NCI-H1417 (cell line): ENCODE measurements around the gene NME4.

Source experiments
- DNase-seq, 3 experiments: peaks; one replicate each; lab custom pipeline; 2025; lab: John Stamatoyannopoulos, UW

The NME4 gene

DNA sequence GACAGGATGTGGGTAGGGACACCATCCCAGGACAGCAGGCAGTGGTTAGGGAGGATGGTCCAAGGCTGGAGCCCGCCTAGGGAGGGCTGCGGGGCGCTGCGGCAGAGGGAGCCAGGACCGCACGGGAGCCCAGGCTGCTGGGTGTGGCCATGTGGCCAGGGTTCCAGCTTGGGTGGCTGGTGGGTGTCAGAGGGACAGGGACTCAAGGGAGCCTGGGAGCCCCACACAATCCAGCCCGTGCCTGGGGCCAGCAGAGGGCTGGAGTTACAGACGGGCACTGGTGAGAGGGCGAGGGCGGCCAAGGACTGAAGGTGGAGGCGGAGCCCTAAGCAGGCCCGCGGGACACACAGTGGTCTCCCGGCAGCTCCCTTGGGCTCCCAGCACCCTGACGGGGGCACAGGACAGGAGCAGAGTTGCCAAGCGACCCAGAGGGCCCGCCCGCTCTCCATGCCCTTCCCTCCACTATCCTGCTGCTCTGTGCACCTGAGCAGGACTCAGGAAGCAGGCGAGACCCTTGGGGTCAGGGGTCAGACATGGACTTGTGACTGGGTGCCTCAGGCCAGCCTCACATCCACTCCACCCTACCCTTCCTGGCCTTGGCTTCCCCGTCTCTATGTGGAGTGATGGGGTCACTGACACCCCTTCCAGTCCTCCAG is 33.8 kb upstream of the NME4 start:
- peak in 1 of 3 experiments; percentile 25 for DNase-seq

DNA sequence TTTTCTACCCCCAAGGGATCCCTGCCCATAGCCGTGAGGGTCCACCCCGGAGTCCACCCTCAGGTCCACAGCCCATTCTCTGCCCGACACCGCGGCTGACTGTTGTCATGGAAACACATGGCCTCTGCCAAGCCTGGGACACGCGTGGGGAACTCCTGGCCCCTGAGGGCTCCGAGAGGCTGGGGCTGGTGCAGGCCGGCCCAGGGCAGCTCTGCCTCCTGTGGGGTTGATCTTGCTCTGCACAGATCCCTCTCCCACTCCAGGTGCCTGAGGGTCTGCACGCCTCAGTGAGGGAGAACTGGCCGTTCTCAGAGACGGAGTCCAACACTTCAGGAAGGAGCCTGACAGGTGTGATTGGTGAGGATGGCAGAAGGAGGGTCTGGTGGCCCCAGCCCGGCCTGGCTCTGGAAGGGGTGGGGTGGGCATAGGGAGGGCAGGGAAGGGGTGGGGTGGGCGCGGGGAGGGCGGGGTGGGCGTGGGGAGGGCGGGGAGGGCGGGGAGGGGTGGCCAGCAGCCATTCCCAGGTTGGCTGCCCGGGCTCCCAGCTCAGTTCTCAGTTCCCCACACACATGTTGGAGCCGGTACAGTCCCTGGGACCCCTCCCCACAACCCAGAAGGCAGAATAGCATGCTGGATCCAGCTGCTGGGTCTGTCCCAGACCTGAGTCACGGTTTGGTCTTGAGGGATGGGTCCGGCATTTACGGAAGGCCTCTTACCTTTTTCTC is 33.1 kb upstream of the NME4 start:
- peak in 1 of 3 experiments; percentile 25 for DNase-seq

DNA sequence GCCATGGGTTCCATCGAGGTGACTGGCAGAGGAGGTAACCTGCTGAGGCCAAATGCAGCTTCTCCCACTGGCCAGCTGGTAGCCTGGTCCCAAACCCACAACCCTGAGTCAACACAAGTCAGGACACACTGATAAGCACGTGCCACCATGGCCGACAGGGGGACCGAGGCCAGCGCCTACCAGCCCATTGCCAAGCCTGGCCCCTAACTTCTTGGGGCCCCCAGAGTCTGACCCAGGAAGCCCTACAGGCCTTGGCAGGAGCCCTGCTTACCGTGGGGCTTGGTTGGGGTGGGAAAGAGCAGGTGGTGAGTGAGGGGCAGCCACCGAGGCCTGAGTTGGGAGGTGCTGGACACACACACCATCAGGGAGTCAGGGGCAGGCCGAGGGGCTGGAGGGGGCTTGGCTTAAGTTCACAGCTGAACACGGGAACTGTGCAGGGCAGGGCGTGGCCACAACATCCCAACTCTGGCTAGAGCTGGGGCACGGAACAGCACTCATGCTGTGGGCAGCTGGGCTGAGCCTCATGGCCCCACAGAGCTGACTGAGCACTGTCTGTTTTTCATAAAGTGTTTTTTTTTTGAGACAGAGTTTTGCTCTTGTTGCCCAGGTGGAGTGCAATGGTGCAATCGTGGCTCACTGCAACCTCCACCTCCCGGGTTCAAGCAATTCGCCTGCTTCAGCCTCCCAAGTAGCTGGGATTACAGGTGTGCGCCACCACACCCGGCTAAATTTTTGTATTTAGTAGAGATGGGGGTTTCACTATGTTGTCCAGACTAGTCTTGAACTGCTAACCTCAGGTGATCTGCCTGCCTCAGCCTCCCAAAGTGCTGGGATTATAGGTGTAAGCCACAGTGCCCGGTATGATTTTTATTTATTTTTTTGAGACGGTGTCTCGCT is 32.2 kb upstream of the NME4 start:
- no peak for DNase-seq

DNA sequence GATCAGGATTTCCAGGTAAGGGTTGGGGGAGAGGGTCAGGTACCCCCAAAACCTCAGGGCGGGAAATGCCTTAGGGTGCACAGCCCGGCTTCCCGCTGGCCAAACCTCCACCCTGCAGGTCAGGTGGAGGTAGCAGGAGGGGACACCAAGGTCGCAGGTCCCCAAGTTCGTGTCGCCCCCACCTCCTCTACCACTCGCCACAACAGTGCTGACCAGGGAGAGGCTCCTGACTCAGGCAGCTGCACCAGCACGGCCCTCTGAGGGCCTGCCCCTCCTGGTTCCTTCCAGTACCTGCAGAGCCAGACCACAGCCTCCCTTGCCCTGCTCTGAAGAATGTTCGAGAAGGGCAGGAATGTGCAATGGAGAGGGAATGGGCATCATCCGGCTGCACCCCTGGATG is 30.5 kb upstream of the NME4 start:
- no peak for DNase-seq

DNA sequence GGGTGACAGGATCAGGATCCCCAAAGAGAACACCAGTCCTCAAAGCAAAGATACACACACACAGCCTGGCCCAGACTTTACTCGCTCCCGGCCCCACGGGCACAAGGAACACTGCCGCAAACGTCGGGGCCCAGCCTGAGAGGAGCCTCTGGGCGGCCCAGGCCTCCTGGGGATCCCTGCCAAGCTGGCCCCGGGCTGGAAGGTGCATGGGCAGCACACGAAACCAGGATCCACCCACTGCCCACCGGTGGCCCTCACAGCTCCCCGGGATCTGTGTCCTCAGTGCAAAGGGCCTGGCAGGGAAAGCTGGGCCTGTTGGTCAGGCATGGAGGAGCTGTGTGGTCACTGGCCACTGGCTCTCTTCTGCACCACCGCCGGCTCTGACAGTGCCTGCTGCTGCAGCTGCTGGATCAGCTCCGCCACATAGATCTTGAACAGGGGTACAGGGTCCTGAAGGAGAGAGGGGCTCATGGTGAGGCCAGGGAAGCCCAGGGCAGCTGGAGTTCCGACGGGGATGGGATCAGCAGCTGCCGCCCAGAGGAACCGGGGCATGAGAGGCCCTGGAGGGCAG is 29.6 kb upstream of the NME4 start:
- DNase-seq: no peak

DNA sequence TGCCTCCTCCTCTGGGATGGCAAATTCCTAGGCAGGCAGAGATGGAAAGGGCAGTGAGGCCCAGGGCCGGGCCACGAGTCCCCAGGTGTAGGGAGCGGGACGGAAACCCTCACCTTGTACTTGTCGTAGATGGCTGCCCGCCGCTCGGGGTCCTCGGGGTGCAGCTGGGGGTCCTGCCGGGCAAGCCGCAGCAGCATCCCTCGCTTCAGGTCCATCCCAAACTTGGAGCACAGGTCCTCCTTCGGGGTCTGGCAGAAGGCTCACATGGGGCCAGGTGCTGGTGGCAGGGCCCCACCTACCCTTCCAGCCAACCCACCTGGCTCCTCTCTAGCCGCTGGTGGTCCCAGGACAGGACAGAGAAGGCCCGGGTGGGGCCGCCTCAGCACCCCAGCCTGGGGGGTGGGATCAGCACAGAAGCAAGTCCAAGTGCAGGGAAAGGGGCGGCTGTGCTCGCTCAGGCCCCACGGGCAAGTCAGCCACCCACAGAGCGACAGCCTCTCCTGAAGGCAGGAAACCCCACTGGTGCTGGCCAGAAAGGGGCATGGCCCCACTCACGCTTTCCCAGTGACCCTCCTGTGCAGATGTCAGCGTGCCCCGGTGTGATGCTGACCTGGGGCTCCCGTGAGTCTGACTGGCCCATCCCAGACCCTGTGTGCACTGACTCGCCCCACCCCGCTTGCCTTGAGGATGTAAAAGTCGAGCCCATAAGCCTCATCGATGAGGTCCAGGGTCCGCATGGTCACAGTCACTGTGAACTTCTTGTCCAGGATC is 28.4 kb upstream of the NME4 start:
- DNase-seq: no peak

DNA sequence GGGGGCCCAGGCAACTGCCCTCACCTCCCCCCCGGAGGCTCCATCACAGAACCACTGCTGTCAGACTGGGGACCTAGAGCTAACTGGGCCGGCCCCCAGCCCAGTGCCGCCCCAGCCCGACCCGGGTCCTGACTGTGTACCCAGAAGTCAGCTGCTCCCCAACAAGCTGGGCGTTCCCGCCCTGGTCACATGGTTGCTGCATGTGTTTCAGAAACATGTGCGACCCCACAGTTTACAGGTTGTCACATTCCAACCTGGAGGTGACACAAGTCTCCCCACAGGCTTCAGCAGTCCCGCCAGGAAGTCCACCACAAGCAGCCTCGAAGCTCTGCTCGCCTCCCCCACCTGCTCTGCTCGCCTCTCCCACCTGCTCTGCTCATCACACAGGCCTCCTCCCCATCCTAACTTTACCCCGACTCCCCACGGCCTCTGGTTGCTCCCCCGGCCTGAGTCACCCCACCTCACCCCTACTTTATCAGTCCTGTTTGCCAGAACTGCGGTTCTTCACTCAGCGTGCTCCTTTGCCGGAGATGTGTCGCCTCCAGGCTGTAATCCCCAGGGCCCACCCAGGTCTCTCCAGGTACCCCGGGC is 27.6 kb upstream of the NME4 start:
- no peak for DNase-seq

DNA sequence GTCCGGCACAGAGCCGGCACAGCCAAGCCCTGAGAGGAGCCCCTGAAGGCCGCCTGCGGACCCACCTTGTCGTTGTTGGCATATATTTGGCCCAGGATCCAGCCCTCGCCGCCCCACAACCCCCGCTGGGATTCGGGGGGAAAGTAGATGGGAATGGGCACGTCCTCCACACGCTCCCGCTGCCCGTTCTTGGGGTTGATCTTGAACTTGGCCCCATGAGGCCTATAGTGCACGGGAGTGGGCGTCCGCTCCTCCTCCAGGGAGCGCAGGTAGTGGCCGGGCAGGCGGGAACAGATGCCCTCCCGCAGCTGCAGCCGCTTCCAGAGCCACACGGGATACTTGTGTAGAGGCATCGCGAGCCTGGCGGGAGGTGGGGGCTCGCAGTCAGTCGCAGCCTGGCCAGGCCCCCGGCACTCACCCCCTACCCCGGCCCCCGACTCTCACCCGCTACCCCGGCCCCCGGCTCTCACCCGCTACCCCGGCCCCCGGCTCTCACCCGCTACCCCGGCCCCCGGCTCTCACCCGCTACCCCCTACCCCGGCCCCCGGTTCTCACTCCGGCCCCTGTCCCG is 27.0 kb upstream of the NME4 start:
- no peak for DNase-seq

DNA sequence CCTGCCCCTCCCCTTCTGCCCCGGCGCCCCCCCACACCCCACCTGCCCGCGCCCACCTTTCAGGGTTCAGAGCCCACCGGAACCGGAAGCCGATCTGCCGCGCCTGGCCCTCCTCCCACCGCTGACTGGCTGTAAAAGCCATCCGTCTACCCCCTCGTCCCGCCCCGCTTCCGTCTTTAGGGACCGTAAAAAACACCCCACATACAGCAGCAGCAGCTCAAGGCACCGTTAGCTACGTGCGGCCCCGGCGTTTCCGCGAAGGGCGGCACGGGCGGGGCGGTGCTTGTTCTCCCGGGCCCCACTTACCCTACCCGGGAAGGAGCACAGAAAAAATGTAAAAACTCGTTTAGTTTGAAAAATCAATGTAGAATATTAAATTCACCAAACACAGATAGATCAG is 26.6 kb upstream of the NME4 start, which contains the start of gene MRPL28:
Gene MRPL28, minus strand, starts transcription at position 96 of the 400 bp plus-strand sequence. CDS start 320 bp downstream, outside the sequence.
- peak; percentile 87 to 98 (median 94) for DNase-seq

DNA sequence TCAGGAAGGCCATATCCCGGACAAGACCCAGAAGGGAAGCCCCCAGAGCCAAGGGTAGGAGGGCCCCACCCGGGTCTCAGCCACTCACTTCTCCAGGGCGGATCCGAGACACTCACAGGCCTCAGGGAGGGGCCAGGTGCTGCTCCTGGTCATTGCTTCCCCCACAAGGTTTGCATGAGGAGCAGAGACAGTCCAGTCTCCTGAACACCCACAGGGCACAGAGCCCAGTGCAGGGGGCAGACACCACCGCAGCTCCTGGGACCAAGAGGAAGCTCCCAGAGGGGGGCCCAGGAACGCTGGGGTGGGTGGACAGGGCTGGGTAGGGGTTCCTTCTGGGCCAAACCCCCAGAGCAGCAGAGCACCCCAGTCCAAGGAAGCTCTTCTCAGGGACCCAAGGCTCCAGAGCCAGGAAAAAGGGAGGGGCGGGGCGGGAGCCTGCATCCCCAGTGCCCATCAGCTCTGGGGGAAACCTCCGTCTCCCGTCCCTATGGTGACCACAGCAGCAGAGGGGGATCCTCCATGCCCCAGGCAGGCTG is 26.0 kb upstream of the NME4 start:
- DNase-seq: no peak

DNA sequence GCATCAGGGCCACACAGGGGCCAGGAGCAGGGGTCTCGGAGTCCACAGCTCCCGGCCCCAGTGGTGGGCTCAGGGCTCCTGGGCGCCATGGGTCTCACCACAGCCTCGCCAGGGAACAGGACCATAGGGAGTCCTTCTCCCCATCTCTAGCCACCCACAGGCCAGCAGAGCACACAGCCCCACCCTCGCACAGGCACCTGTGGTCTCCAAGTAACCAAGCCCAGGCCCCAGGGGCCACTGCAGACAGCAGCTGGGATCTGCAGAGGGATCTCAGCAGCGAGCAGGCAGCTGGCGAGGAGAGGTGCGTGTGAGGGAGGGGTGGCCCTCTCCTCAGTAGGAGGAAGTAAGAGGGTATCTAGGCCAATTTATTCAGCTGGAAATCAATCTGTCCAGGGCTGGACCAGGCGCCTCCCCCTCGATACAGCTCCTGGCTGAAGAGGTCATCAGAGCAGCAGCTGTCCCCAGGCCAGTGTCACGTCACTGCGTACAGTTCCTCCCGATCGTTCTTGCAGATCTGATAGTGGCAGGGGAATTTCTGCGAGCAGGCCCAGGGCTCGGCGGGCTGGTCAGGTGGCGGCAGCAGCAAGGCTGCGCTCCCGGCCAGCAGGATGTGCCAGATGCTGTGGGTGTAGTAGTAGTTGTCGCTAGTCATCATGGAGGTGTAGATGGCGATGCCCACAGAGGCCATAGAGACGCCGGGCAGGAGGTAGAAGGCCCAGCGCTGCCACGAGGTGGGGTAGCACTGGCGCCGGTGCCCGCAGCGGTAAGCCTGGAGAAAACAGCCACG is 25.3 kb upstream of the NME4 start:
- peak; percentile 79 to 92 (median 89) for DNase-seq

DNA sequence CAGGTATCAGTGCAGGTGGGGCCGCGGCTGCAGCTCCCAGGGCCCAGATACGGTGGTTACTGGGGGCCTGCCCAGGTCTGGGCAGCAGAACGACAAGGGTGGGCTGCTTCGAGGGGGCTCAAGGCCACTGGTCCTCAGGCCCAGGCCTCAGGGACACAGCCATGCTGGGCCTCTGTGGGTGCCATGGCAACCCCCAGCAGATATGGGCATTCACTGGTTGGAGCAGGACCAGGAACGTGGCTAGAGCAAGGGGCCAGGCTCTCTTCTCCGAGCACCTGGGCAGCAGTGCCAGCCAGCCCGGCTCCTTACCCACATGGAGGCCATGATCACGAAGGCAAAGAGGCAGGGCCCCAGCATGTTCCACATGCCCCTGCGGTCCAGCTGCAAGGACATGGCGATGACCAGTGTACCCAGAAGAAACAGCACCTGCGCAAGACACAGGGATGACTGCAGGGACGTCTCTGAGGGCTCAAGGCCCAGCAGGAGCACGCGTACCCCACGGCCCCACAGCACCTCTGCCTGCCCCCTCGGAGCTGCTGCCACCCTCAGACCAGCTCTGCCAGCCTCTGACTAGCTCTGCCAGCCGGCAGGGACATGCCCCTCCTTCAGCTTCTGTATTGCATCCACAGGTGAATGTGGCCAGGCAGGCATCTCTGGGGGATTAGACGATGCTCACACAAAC is 24.6 kb upstream of the NME4 start:
- DNase-seq: peak in 1 of 3 experiments; percentile 65

DNA sequence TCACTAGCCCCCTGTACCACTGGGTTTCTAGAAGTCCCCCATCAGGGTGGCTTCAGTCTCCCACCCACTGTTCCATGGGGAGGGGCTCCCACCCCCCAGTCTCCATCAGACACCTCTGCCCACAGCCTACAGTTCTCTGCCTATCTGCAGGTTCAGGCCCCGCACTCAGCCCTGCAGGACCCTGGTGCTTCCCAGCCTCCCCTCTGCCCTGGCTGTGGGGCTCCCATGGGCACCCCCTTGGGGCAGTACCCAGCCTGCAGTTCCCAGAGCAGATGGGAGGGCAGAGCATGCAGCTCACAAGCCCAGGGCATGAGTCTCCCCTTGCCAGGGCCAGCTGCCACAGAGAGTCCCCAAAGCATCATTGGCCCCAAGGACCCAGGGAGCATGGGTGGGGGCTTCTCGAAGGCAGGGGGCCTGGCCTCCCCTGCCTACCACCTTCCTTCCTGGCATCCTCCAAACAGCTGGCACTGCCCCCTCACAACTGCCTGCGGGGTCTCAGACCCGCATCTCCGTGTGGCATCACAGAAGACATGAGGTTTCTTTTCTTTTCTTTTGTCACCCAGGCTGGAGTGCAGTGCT is 23.9 kb upstream of the NME4 start:
- DNase-seq: no peak

DNA sequence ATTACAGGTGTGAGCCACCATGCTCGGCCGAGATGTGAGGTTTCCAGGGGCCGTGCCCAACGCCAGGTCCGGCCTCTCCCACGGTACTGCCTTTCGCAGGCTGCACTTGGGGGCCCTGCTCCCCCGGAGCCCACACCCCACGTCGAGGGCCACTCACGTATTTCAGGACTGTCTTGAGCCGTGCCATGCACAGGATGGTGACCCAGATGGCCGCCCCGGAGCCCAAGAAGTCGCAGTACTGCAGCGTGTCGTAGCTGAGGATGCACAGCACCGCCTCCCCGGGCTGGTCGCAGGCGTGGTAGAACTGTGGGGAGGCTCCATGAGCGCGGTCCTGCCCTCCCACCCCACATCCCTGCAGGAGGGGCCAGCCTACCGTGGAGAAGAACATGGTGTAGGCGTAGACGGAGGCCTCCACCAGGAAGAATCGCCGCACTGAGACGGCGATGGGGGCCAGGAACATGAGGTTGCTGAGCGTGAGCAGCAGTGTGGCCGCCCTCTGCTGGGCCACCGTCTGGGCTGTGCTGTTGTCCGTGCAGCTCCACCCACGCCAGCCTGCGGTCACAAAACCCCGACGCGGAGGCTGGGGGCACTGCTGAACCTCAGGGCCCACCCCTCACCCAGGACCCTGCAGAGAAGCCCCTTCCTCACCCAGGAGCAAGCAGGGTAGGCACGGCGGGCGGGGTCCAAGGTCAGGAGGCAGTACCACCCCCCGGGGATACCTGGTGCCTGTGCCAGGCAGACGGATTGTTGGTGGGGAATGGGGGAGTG is 23.0 kb upstream of the NME4 start:
- no peak for DNase-seq

DNA sequence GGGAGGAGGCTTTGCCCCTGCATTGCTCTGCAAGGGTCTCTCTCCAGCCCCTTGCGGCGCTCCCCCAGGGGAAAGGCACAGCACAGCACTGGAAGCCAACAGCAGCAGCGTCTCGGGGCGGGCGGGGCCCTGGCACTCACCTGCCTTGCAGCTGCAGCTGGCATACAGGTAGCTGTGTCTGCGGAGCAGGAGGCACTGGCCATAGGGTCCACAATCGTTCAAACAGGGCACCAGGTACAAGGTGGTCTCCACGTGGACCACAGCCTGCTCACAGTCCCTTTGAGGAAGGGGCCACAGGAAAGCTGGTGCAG is 22.4 kb upstream of the NME4 start:
- DNase-seq: no peak

DNA sequence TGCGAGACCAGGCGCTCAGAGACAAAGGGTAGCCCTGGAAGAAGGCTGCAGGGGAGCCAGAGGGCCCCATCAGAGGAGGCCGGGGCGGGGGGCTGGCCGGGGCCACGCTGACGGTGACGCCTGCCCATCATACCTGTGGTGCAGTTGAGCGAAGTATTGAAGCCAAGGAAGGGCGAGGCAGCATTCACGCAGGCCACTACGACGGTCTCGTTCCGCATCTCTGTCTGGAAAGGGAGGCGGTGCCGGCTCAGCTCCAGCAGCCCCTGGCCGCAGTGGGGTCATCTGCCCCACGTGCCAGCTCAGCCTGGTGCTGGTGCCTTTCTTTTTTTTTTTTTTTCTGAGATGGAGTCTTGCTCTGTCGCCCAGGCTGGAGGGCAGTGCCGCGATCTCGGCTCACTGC is 21.8 kb upstream of the NME4 start:
- DNase-seq: no peak

DNA sequence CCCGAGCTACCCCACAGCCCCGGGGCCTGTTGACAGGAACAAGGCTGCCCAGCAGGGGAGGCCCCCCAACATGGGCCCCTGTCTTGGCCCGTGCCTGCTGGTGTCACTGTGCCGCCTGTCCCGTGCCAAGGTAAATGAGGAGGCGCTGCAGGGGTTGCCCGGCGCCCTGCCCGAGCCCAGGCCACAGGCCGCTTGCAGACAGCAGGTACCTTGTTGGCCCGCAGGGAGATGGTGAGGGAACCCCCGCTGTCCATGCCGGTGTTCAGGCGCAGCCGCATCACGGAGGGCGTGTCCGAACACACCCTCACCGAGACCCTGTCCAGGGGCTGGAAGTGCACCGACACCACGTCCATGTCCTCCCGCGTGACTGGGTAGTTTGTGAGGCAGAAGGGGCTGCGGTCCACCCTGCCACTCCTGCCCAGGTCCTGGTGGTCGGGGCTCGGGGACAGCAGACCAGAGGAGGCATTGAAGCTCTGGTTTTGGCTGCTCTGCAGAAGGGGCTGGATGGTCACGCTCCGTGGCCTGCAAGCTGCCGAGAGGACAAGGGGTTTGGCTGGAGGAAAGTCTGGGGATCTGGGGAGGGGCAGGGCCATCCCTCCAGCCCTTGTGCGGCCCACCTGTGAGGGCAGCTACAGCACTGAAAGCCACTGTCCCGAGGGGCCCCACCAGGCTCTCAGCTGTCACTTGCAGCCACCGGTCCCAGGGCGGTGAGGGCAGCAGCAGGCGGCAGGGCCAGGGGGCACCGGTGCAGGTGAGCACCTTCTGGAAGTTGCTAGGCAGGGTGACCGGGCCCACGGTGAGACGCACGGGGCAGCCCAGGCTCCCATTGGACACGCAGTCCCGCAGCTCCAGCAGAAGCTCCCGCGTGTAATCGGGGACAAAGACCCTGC is 20.8 kb upstream of the NME4 start:
- no peak for DNase-seq
